ENCODE results near the gene IFNA5. TPM values are rescaled to one million over a fixed set of nuclear protein-coding genes. Genes with fewer than 3 reads are reported as not detected.

Gene IFNA5
- total and polyA plus RNA-seq, 10 of the 15 experiments (the other 5 are each of a cell fraction or from before 2014, with no cell fraction given): not detected

GRCh38 chr9:21322911-21323461 is 17.9 kb upstream of the IFNA5 start:
- in situ Hi-C loops (cut with MboI): loop anchor here (10.0 kb wide), 1 partner anchor 132 kb away; no protein-coding TSS in a partner anchor
- 98% methylated on average over 5 of the region's 5 CpGs for WGBS (ENCODE audit: insufficient coverage, insufficient replicate concordance, low lambda C conversion rate, missing lambda C conversion rate)
- Histone ChIP-seq H3K9ac (ENCODE audit: control insufficient read depth, insufficient read depth, low read length) (no peak overlapping the region), H3K4me2 (ENCODE audit: control insufficient read depth, insufficient read depth) (no peak overlapping the region), H2AFZ (ENCODE audit: control insufficient read depth, low read depth, low read length) (no peak overlapping the region), H4K20me1 (ENCODE audit: control insufficient read depth, insufficient read depth) (no peaks in the 10 kb centered on the region), H3K27ac (ENCODE audit: control insufficient read depth, insufficient read depth) (no peak overlapping the region), H3K9me3 (replicated peaks; ENCODE audit: control insufficient read depth, insufficient read depth, low read length) (no peaks in the 10 kb centered on the region), H3K4me3 (no peak overlapping the region), H3K4me1 (ENCODE audit: control insufficient read depth, insufficient read depth, low read length) (no peaks in the 10 kb centered on the region), H3K27me3 (replicated peaks in 1 of 2; ENCODE audit: control insufficient read depth in 2 of 2, insufficient read depth in 2 of 2, low read length in 1 of 2) (no peaks in the 10 kb centered on the region), H3K36me3 (ENCODE audit: control insufficient read depth in 2 of 2, insufficient read depth in 2 of 2, low read length in 1 of 2) (peaks cover 0 to 17% of the 10 kb centered on the region in 2 experiments; a peak in 3 of 4 replicates), H3K79me2 (ENCODE audit: control insufficient read depth, insufficient read depth, low read length) (peaks cover 8% of the 10 kb centered on the region)
- no peak for TF ChIP-seq CHD4 (IDR thresholded peaks at IDR 0.05)
- TF ChIP-seq, protein P1, sequence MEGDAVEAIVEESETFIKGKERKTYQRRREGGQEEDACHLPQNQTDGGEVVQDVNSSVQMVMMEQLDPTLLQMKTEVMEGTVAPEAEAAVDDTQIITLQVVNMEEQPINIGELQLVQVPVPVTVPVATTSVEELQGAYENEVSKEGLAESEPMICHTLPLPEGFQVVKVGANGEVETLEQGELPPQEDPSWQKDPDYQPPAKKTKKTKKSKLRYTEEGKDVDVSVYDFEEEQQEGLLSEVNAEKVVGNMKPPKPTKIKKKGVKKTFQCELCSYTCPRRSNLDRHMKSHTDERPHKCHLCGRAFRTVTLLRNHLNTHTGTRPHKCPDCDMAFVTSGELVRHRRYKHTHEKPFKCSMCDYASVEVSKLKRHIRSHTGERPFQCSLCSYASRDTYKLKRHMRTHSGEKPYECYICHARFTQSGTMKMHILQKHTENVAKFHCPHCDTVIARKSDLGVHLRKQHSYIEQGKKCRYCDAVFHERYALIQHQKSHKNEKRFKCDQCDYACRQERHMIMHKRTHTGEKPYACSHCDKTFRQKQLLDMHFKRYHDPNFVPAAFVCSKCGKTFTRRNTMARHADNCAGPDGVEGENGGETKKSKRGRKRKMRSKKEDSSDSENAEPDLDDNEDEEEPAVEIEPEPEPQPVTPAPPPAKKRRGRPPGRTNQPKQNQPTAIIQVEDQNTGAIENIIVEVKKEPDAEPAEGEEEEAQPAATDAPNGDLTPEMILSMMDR (IDR thresholded peaks at IDR 0.05 in 2 of 3, conservative IDR thresholded peaks at IDR 0.05 in 1 of 3; ENCODE audit: control insufficient read depth in 2 of 3, extremely low read depth in 1 of 3, insufficient read depth in 1 of 3, low read depth in 3 of 3, low read length in 3 of 3): no peak
- no peak for TF ChIP-seq ZSCAN29 (IDR thresholded peaks at IDR 0.05)
- ATAC-seq (no peak), FAIRE-seq (no peak), DNase-seq (ENCODE audit: low read depth, low spot score) (no peak)
- intact Hi-C loops (cut with micrococcal nuclease; ENCODE audit: unreplicated experiment): no loop called here
- no TSS peak for BruUV-seq (replicated peaks)
- ChIA-PET SMC1A (ENCODE audit: uncharacterized antibody, unreplicated experiment) (interaction anchor here (1.1 to 7.4 kb wide), 10 partner anchors 9 to 132 kb away, joined by 3 to 116 read pairs (median 4); partner anchors contain the start of gene KLHL9), RAD21 (ENCODE audit: unreplicated experiment) (interaction anchor here (0.8 to 5.0 kb wide), 6 partner anchors 72 to 140 kb away, joined by 3 to 86 read pairs (median 4); partner anchors contain the start of gene IFNA8), CTCF (interaction anchor here (0.8 to 6.5 kb wide), 13 partner anchors 7 to 466 kb away, joined by 3 to 168 read pairs (median 7); no protein-coding TSS in a partner anchor), POLR2A (no interaction called here)

Data from GM12878 (cell line).